22Rv1 (cell line): ENCODE measurements around the gene ZNF394.

Experiments
- ZFX ChIP-seq: fragments of 450-650 bp; IDR thresholded peaks from 2 replicates; pipeline ENCODE4 v1.6.1; 2017; ENCODE audit warnings: antibody characterized with exemption, borderline replicate concordance
- TF ChIP-seq, protein P1 (sequence below): fragments of 450-650 bp; IDR thresholded peaks from 2 replicates; pipeline ENCODE4 v1.5.1; 2017; ENCODE audit warnings: mild to moderate bottlenecking

DNA sequence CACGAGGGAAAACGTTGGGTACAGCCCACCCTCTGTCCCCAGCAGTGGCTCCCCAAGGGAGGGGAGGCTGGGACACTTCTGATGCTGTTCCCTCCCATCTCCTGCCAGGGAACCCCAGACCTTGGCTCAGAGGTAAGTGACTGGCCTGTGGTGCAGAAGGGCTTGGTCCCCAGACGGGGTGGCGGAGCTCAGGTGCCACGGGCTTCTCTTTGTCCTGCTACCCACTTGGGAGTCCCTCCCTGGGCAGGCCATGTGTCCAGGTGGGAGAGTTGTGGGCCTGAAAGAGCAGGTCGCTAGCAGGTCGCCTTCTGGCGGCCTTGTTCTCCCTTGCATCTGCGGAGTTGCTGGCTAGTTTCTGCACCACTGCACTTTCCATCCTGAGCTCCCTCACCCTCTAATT, 44.2 kb downstream of the ZNF394 start:
- TF ChIP-seq, protein P1, sequence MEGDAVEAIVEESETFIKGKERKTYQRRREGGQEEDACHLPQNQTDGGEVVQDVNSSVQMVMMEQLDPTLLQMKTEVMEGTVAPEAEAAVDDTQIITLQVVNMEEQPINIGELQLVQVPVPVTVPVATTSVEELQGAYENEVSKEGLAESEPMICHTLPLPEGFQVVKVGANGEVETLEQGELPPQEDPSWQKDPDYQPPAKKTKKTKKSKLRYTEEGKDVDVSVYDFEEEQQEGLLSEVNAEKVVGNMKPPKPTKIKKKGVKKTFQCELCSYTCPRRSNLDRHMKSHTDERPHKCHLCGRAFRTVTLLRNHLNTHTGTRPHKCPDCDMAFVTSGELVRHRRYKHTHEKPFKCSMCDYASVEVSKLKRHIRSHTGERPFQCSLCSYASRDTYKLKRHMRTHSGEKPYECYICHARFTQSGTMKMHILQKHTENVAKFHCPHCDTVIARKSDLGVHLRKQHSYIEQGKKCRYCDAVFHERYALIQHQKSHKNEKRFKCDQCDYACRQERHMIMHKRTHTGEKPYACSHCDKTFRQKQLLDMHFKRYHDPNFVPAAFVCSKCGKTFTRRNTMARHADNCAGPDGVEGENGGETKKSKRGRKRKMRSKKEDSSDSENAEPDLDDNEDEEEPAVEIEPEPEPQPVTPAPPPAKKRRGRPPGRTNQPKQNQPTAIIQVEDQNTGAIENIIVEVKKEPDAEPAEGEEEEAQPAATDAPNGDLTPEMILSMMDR, result no peak
- TF ChIP-seq ZFX, result no peak
